Brain pericyte (primary cell): ENCODE measurements around the gene SPRR2A.
"Not testable (repeated sequence)": the region's sequence is repeated elsewhere in the genome, so short reads cannot be mapped to it uniquely, and the experiment has no call there.

Experiments
- DNase-seq: peaks from one replicate; pipeline ENCODE4 v3.0.0-alpha.2; 2012; ENCODE audit warnings: low read depth, low spot score

The SPRR2A gene

DNA sequence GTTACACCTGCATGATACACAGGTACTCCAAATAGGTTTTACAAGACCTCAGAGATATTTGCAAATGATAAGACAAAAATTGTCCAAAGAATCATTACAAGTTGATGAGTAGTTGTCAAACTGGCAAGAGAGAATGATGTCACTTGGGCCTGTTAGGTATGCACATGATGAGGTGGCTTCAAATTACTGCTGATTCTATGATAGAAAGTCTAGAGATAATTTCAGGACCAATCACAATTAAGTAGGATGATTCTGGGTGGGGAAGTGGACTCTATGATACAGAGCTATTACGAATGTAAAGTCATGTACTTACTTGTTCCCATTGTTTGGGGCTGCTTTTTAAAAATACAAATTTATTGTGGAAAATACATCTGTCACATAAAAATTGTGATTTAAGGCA, 31.5 kb downstream of the SPRR2A start:
- DNase-seq: no peak

DNA sequence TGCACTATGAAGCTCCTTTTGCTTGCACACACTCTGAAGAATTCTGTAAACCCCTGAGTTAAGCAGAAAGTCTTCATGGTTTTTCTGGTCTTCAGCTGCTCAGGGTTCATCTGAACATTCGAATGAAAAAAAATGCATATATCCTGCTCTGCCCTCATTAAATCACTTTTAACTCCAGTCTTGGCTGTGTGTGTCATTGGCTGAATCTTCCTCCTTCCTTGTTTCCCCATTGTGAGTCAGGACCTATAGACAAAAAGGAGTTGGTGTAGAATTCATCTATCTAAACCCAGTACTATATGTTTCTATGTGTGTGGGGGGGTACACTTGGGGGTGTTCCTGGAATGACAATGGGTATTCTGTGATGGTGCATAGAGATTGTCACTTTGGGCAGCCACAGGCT, 32.9 kb downstream of the SPRR2A start:
- DNase-seq: no peak

GRCh38 chr1:153023109-153023508, 34.2 kb downstream of the SPRR2A start:
- no peak for DNase-seq

DNA sequence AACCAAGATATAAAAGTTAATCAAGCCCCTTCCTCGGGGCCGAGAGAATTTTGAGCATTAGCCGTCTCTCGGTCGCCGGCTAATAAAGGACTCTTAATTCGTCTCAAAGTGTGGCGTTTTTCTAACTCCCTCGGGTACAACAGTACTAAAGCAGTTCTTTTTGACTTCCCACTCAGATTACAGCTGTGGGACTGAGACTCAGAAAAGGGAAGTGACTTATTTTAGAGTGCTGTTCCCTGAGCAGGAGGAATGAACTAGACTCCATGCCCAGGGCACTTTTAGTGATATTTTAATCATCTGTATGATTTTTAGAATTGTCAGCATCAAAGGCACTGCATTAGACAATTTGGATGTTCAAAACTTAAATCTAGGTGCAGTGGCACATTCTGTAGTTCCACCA, 35.0 kb downstream of the SPRR2A start:
- not testable (repeated sequence) for DNase-seq

DNA sequence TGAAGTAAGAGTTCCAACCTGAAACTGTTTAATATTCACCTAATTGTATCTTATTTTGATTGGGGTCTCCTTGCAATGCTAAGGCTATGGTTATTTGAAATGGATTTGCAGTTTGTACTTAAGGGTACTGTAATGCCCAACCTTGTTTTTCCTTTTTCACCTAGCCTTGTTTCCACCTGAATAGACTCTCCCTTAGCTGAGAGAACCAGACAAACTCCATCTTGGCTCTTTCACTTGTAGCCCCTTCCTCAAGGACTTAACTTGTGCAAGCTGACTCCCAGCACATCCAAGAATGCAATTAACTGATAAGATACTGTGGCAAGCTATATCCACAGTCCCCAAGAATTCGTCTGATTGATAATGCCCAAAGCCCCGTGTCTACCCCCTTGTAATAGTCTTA, 35.5 kb downstream of the SPRR2A start:
- not testable (repeated sequence) for DNase-seq

GRCh38 chr1:153011235-153011758, 46.0 kb downstream of the SPRR2A start:
- not testable (repeated sequence) for DNase-seq
